GM23338 (cell line): ENCODE data around the gene UBR2. TPM values are rescaled to one million over a fixed set of nuclear protein-coding genes. Genes with fewer than 3 reads are reported as not detected.

Source experiments
- ATAC-seq: fragments of 200-7000 bp; cut with Tn5 transposase; 3 replicates; pipeline ENCODE4 v1.9.1; 2020
- DNase-seq: peaks from one replicate; pipeline ENCODE4 v3.0.0-alpha.2; 2015; ENCODE audit warnings: low spot score
- H2AFZ ChIP-seq: fragments of 200-600 bp; sonication (generic); 2 replicates; pipeline ENCODE4 v1.8.0; 2016; ENCODE audit warnings: antibody characterized with exemption, mild to moderate bottlenecking, moderate library complexity
- H3F3A ChIP-seq: fragments of 200-600 bp; sonication (generic); replicated peaks from 2 replicates; pipeline ENCODE4 v1.8.0; 2017; ENCODE audit warnings: antibody characterized with exemption, mixed run types, low read depth
- H3K27ac ChIP-seq: fragments of 200-600 bp; sonication (generic); 2 replicates; pipeline ENCODE4 v1.6.1; 2016; ENCODE audit warnings: low read depth
- H3K27me3 ChIP-seq: fragments of 200-600 bp; sonication (generic); 2 replicates; pipeline ENCODE4 v1.8.0; 2016; ENCODE audit warnings: mild to moderate bottlenecking, mixed run types, moderate library complexity; ENCODE audit not compliant: insufficient read depth
- H3K36me3 ChIP-seq: fragments of 200-600 bp; sonication (generic); 2 replicates; pipeline ENCODE4 v1.8.0; 2016; ENCODE audit warnings: mild to moderate bottlenecking; ENCODE audit not compliant: insufficient read depth
- H3K4me1 ChIP-seq: fragments of 200-600 bp; sonication (generic); 2 replicates; pipeline ENCODE4 v1.8.0; 2016; ENCODE audit warnings: mild to moderate bottlenecking, moderate library complexity; ENCODE audit not compliant: insufficient read depth
- H3K4me2 ChIP-seq: fragments of 200-600 bp; sonication (generic); 2 replicates; pipeline ENCODE4 v1.7.1; 2017; ENCODE audit warnings: mixed run types
- H3K4me3 ChIP-seq: fragments of 200-600 bp; sonication (generic); 2 replicates; pipeline ENCODE4 v1.6.1; 2016; ENCODE audit warnings: mixed run types
- H3K79me2 ChIP-seq: fragments of 200-600 bp; sonication (generic); replicated peaks from 2 replicates; pipeline ENCODE4 v1.8.0; 2017; ENCODE audit warnings: mild to moderate bottlenecking; ENCODE audit not compliant: insufficient read depth
- H3K9me2 ChIP-seq: fragments of 200-600 bp; sonication (generic); 2 replicates; pipeline ENCODE4 v1.8.0; 2017; ENCODE audit not compliant: insufficient read depth
- H4K20me1 ChIP-seq: fragments of 200-600 bp; sonication (generic); replicated peaks from 2 replicates; pipeline ENCODE4 v1.8.0; 2017; ENCODE audit warnings: mild to moderate bottlenecking; ENCODE audit not compliant: insufficient read depth
- H3K27ac Mint-ChIP-seq: 2 replicates; pipeline ENCODE4 v1.8.0; 2020; ENCODE audit warnings: inconsistent platforms, mild to moderate bottlenecking, moderate library complexity, mixed read lengths
- H3K27me3 Mint-ChIP-seq: 3 replicates; pipeline ENCODE4 v1.8.0; 2022; ENCODE audit warnings: low read depth, mild to moderate bottlenecking, moderate library complexity, mixed read lengths, inconsistent platforms; ENCODE audit not compliant: insufficient read depth, poor library complexity
- H3K36me3 Mint-ChIP-seq: 3 replicates; pipeline ENCODE4 v1.8.0; 2021; ENCODE audit warnings: low read depth, mild to moderate bottlenecking, inconsistent platforms, moderate library complexity, mixed read lengths
- H3K4me1 Mint-ChIP-seq: 3 replicates; pipeline ENCODE4 v1.8.0; 2020; ENCODE audit warnings: mild to moderate bottlenecking, inconsistent platforms, mixed read lengths
- H3K4me3 Mint-ChIP-seq: 3 replicates; pipeline ENCODE4 v1.8.0; 2021; ENCODE audit warnings: moderate library complexity, mild to moderate bottlenecking, inconsistent platforms, mixed read lengths
- H3K9me3 Mint-ChIP-seq: 3 replicates; pipeline ENCODE4 v1.8.0; 2020; ENCODE audit warnings: moderate library complexity, mild to moderate bottlenecking, inconsistent platforms, mixed read lengths
- CREB1 ChIP-seq: fragments of 250-450 bp; sonication (Bioruptor Pico); IDR thresholded peaks from 2 replicates; pipeline ENCODE4 v1.5.0; 2020; ENCODE audit warnings: low read depth, mild to moderate bottlenecking, moderate library complexity
- EZH2 ChIP-seq: fragments of 200-600 bp; sonication (generic); IDR thresholded peaks from one replicate; pipeline ENCODE4 v1.8.0; 2017; ENCODE audit warnings: antibody characterized with exemption, mild to moderate bottlenecking, low read depth; ENCODE audit not compliant: unreplicated experiment
- EZH2phosphoT487 ChIP-seq: fragments of 200-600 bp; sonication (generic); IDR thresholded peaks from one replicate; pipeline ENCODE4 v1.8.1; 2018; ENCODE audit warnings: antibody characterized with exemption; ENCODE audit not compliant: unreplicated experiment
- JUNB ChIP-seq: IDR thresholded peaks from one replicate; pipeline ENCODE4 v1.6.1; 2016; ENCODE audit warnings: antibody characterized with exemption; ENCODE audit not compliant: unreplicated experiment
- NANOG ChIP-seq: IDR thresholded peaks from 2 replicates; pipeline ENCODE4 v1.6.1; 2016; ENCODE audit warnings: antibody characterized with exemption, borderline replicate concordance
- POLR2AphosphoS5 ChIP-seq: IDR thresholded peaks from 2 replicates; pipeline ENCODE4 v1.6.1; 2016; ENCODE audit warnings: antibody characterized with exemption, low read depth
- REST ChIP-seq: IDR thresholded peaks from one replicate; pipeline ENCODE4 v1.6.1; 2018; ENCODE audit warnings: antibody characterized with exemption; ENCODE audit not compliant: unreplicated experiment
- STAT1 ChIP-seq: IDR thresholded peaks from one replicate; pipeline ENCODE4 v1.6.1; 2016; ENCODE audit warnings: antibody characterized with exemption; ENCODE audit not compliant: unreplicated experiment
- ZNF114 ChIP-seq: fragments of 250-450 bp; sonication (Bioruptor Pico); IDR thresholded peaks from 2 replicates; pipeline ENCODE4 v1.5.0; 2020; ENCODE audit warnings: mild to moderate bottlenecking, moderate library complexity
- ZNF331 ChIP-seq: fragments of 250-450 bp; sonication (Bioruptor Pico); IDR thresholded peaks from 2 replicates; pipeline ENCODE4 v1.5.0; 2020; ENCODE audit warnings: low read depth, mild to moderate bottlenecking, moderate library complexity
- polyA plus RNA-seq: library from polyadenylated mRNA; unstranded; fragments of >200 nt; fragmentation: Nextera tagmentation; extraction: Ambion mirVana; gene quantifications from 2 replicates; pipeline ENCODE4 v1.2.1, GENCODE V29; 2016
- total RNA-seq: library from RNA; depleted of rRNA; stranded (reverse); fragments of >200 nt; shearing (Covaris generic); gene quantifications from 2 replicates; pipeline ENCODE4 v1.2.3, GENCODE V29; 2014
- TF ChIP-seq, protein P1 (sequence below): fragments of 250-450 bp; sonication (Bioruptor Pico); IDR thresholded peaks from 2 replicates; pipeline ENCODE4 v1.5.0; 2020; ENCODE audit warnings: mild to moderate bottlenecking, moderate library complexity
- TF ChIP-seq, protein P2 (sequence below): IDR thresholded peaks from 2 replicates; pipeline ENCODE4 v1.6.1; 2016; ENCODE audit warnings: antibody characterized with exemption
- TF ChIP-seq, protein P3 (sequence below), 2 experiments: fragments of 200-600 bp in 1 of 2; sonication (generic) in 1 of 2; conservative IDR thresholded peaks; 2 replicates each; pipeline versions ENCODE4 v1.5.1 to v1.6.1; 2016 to 2017; ENCODE audit warnings: antibody characterized with exemption in 2 of 2, low read depth in 2 of 2, mild to moderate bottlenecking in 2 of 2, moderate library complexity in 1 of 2

The UBR2 gene
- total and polyA plus RNA-seq, 2 experiments from 2014 or later: 6.7 to 21.2 TPM

- TF ChIP-seq JUNB: no peak
- TF ChIP-seq, protein P1, sequence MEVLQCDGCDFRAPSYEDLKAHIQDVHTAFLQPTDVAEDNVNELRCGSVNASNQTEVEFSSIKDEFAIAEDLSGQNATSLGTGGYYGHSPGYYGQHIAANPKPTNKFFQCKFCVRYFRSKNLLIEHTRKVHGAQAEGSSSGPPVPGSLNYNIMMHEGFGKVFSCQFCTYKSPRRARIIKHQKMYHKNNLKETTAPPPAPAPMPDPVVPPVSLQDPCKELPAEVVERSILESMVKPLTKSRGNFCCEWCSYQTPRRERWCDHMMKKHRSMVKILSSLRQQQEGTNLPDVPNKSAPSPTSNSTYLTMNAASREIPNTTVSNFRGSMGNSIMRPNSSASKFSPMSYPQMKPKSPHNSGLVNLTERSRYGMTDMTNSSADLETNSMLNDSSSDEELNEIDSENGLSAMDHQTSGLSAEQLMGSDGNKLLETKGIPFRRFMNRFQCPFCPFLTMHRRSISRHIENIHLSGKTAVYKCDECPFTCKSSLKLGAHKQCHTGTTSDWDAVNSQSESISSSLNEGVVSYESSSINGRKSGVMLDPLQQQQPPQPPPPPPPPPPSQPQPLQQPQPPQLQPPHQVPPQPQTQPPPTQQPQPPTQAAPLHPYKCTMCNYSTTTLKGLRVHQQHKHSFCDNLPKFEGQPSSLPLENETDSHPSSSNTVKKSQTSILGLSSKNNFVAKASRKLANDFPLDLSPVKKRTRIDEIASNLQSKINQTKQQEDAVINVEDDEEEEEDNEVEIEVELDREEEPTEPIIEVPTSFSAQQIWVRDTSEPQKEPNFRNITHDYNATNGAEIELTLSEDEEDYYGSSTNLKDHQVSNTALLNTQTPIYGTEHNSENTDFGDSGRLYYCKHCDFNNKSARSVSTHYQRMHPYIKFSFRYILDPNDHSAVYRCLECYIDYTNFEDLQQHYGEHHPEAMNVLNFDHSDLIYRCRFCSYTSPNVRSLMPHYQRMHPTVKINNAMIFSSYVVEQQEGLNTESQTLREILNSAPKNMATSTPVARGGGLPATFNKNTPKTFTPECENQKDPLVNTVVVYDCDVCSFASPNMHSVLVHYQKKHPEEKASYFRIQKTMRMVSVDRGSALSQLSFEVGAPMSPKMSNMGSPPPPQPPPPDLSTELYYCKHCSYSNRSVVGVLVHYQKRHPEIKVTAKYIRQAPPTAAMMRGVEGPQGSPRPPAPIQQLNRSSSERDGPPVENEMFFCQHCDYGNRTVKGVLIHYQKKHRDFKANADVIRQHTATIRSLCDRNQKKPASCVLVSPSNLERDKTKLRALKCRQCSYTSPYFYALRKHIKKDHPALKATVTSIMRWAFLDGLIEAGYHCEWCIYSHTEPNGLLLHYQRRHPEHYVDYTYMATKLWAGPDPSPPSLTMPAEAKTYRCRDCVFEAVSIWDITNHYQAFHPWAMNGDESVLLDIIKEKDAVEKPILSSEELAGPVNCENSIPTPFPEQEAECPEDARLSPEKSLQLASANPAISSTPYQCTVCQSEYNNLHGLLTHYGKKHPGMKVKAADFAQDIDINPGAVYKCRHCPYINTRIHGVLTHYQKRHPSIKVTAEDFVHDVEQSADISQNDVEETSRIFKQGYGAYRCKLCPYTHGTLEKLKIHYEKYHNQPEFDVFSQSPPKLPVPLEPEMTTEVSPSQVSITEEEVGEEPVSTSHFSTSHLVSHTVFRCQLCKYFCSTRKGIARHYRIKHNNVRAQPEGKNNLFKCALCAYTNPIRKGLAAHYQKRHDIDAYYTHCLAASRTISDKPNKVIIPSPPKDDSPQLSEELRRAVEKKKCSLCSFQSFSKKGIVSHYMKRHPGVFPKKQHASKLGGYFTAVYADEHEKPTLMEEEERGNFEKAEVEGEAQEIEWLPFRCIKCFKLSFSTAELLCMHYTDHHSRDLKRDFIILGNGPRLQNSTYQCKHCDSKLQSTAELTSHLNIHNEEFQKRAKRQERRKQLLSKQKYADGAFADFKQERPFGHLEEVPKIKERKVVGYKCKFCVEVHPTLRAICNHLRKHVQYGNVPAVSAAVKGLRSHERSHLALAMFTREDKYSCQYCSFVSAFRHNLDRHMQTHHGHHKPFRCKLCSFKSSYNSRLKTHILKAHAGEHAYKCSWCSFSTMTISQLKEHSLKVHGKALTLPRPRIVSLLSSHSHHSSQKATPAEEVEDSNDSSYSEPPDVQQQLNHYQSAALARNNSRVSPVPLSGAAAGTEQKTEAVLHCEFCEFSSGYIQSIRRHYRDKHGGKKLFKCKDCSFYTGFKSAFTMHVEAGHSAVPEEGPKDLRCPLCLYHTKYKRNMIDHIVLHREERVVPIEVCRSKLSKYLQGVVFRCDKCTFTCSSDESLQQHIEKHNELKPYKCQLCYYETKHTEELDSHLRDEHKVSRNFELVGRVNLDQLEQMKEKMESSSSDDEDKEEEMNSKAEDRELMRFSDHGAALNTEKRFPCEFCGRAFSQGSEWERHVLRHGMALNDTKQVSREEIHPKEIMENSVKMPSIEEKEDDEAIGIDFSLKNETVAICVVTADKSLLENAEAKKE (CRISPR knock-in tag): no peak
Observed at GRCh38 chr6:42735976-42736375, 172.1 kb downstream of the UBR2 start (continued).

DNA sequence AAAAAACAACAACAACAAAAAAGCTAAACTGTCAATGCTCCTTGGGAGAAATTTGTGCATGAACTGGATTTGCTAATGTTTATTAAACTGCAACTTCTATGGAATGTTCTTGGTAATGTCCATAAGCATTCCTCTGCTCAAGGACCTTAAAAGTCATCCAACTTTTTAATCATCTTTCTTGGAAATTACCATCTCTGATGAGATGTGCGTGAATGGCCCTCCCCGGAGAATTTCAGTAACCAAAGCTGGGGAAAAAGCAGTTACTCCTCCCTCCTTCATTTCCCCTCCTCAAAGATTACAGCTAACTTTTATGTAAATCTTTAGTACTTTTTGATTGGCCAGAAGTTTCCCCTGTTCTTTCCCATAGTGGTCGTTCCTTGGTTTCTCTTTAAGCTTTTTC is 176.9 kb downstream of the UBR2 start:
- H4K20me1 ChIP-seq: peaks cover 11% of the 10 kb centered on the region; the same call in 1 of the 2 replicates
- no peak overlapping the region for H3K27ac ChIP-seq
- DNase-seq (no peak), ATAC-seq (no peak)
- H3K4me1 ChIP-seq: no peaks in the 10 kb centered on the region
- peaks cover 24% of the 10 kb centered on the region for H3K79me2 ChIP-seq
- H3K36me3 Mint-ChIP-seq: peaks cover 3% of the 10 kb centered on the region
- H3K9me3 Mint-ChIP-seq: no peaks in the 10 kb centered on the region; the same call in 2 of the 3 replicates
- peaks cover 7% of the 10 kb centered on the region; the same call in 1 of the 2 replicates for H3F3A ChIP-seq
- H3K36me3 ChIP-seq: no peaks in the 10 kb centered on the region
- H3K4me1 Mint-ChIP-seq: peaks cover 6% of the 10 kb centered on the region; the same call in 2 of the 3 replicates
- no peak overlapping the region for H3K27ac Mint-ChIP-seq
- H3K27me3 ChIP-seq: no peaks in the 10 kb centered on the region
- H2AFZ ChIP-seq: peak overlapping the region; percentile 19; the same call in 1 of the 2 replicates
- H3K9me2 ChIP-seq: no peaks in the 10 kb centered on the region
- peaks cover 4% of the 10 kb centered on the region for H3K27me3 Mint-ChIP-seq
- H3K4me3 ChIP-seq: no peak overlapping the region
- H3K4me3 Mint-ChIP-seq: no peak overlapping the region
- H3K4me2 ChIP-seq: no peak overlapping the region
- TF ChIP-seq EZH2phosphoT487 (no peak), POLR2AphosphoS5 (no peak), CREB1 (CRISPR knock-in tag) (no peak), REST (no peak), ZNF114 (no peak), STAT1 (no peak), JUNB (no peak), ZNF331 (CRISPR knock-in tag) (no peak), EZH2 (no peak), NANOG (no peak)
- TF ChIP-seq, protein P2, sequence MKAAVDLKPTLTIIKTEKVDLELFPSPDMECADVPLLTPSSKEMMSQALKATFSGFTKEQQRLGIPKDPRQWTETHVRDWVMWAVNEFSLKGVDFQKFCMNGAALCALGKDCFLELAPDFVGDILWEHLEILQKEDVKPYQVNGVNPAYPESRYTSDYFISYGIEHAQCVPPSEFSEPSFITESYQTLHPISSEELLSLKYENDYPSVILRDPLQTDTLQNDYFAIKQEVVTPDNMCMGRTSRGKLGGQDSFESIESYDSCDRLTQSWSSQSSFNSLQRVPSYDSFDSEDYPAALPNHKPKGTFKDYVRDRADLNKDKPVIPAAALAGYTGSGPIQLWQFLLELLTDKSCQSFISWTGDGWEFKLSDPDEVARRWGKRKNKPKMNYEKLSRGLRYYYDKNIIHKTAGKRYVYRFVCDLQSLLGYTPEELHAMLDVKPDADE: no peak
- TF ChIP-seq, protein P3, sequence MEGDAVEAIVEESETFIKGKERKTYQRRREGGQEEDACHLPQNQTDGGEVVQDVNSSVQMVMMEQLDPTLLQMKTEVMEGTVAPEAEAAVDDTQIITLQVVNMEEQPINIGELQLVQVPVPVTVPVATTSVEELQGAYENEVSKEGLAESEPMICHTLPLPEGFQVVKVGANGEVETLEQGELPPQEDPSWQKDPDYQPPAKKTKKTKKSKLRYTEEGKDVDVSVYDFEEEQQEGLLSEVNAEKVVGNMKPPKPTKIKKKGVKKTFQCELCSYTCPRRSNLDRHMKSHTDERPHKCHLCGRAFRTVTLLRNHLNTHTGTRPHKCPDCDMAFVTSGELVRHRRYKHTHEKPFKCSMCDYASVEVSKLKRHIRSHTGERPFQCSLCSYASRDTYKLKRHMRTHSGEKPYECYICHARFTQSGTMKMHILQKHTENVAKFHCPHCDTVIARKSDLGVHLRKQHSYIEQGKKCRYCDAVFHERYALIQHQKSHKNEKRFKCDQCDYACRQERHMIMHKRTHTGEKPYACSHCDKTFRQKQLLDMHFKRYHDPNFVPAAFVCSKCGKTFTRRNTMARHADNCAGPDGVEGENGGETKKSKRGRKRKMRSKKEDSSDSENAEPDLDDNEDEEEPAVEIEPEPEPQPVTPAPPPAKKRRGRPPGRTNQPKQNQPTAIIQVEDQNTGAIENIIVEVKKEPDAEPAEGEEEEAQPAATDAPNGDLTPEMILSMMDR (conservative IDR thresholded peaks at IDR 0.05; ENCODE audit: low read depth in 2 of 2): no peak
